NCI-H1694 treated with DMSO at 0.1 percent for 48 hours (cell line): Measurements from ENCODE around the gene MMD.
A peak's percentile ranks its signal among the peaks of the same experiment; 100 is the strongest.

ENCODE experiments used
- DNase-seq: peaks from one replicate; lab custom pipeline; 2025; lab: John Stamatoyannopoulos, UW

MMD gene

DNA sequence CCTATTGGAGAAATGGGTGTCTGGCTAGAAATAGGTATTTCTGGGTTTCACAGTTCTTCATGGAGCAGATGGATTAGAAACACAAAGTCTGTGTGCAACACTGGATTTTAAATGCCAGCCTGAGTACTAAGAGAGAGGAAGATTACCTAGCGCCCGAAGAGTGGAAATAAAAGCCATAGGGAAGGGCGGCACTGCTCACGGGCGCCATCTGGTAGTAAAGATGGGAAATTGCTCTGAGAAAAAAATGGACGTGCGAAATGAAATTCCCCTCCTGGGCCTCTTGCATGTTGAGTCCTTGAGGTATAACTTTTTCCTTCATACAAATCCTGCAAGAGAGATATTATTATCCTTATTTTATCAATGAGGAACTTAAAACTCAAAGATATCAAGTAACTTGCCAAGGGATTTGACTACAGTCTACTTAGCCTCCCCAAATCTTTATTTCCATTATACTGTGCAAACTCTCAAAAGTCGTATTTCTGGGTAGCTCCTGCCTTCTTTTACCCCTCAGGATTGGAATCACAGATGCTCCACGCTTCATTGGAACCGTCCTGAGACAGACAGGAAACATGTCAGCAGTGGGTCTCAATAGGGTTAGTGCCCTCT is 72.8 kb downstream of the MMD start:
- DNase-seq: peak; percentile 72

DNA sequence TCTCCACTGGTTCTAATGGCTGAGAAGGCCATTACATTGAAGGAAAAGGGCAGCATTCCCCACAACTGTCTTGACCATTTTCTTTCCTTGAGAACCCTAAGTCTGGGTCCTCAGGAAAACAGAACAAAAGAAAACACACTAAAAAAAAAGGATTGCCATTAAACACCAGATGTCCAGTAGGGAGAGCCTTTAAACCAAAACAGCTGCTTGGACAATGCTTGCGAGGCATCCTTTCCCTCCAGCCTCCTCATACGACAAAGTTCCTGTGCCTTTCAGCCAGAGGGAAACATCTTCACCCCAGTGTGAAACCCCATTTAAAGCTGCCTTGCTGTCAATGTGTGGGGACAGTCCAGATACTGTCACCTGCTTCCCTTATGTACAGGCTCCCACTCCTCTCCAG is 74.3 kb downstream of the MMD start:
- no peak for DNase-seq

DNA sequence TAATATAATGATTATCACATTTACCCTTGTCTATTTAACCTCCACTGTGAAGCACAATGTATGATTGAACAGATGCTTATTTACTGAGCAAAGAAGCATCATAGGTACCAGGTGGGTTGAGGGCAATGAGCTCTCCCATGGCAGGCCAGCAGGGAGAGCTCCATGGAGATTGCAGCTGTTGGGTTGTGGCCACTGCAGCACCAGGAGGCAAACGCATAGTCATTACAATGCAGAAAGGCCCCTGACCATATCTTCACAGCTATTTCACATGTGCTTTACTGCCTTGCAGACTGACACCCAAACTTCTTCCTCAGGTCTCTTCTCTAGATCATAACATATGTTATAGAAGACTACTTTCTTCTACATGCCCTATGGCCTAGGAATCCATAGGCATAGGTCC is 75.0 kb downstream of the MMD start:
- DNase-seq: no peak

DNA sequence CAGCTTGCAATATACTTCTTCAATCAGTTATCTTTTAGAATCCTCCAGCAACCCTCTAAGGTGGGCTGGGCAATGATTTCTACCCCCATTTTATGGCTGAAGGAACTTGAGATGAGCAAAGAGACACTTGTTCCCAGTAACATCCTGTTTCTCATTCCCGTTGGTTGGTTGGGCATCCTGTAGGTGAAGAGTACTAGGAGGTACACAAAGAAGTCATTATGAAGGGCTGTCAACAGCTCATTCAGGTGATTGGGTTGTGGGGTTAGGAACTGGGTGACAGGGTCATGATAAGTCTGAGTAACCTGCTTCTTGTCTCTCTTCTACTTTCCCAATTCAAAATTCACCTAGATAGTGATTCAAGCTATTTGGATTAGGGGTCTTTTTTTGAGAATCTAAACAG is 76.5 kb downstream of the MMD start:
- DNase-seq: no peak

DNA sequence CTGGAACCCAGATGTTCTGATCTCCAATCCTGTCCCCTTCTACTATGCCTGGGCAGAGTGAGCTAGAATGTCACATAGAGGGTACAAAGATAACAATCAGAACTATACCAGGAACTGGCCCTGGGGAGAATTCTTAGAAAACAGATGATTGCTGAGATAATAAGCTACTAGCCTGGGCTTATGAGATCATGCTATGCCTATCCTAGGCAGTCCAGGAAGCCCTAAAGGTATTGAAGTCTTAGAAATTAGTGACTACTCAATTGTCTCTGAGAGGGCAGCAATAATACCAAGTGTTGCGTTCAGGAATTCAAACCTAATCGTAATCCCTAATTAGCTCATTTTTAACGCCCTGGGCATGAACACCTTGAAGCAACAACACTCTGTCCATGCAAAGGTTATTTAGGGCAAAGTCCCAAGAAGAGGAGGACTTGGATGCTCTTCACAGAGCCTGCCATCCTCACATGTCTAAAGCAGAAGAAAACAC is 77.1 kb downstream of the MMD start:
- no peak for DNase-seq

DNA sequence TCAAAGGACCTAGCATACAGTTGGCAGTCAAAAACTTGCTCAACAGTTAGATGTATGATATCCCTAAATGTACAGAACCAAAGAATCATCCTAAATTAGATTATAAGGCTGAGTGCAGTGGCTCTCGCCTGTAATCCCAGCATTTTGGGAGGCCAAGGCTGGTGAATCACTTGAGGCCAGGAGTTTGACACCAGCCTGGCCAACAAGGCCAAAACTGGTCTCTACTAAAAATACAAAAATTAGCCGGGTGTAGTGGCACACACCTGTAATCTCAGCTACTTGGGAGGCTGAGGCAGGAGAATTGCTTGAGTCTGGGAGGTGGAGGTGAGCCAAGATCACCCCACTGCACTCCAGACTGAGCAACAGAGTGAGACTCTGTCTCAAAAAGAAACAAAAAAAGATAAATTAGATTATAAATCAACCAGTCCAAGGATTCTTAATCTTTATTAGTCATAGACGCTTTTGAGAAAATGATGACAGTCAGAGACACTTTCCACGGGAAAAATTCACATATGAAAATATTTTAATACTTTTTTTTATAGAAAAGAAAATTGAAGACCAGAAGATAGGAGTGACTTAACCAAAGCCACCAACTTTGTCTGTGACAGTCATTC is 77.6 kb downstream of the MMD start:
- DNase-seq: no peak

DNA sequence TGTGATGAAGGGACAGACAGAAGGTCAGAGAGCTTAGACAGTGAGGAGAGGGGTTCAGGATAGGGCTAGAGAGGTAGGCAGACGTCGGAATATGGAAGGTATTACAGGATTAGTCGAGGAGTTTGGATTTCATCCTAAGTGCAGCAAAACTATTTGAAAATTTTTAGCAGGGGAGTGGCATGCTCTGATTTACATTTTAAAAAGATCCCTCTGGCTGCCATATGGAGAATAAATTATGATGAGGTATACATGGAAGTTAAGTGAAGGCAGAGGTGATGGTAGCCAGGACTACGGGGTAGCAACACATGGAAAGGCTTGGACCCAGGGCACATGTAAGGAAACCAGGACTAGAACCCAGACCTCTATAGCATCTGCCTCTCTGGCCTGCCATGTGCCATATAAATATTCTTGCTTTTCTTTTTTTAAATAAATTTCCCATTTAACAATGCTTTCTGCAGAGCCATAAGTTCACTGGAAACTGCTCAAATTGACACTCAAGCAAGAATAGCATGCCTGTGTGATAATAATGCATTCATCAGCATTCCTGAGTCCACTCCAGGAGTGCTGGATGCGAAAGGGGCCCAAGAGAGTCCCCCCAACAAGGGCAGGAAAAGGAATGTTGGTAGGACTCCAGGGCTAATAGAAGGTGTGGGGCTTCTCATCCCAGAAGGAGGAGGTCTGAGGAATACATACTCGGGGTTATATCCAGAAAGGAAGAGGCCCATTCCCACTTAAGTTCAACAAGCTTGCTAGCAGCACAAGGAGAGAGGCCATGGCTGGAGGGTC is 78.6 kb downstream of the MMD start:
- no peak for DNase-seq
